GM12865 (cell line): ENCODE measurements around the gene TRAPPC12.

Experiments used
- DNase-seq: peaks from one replicate; pipeline ENCODE4 v3.0.0; 2010; ENCODE audit warnings: low read depth
- H3K4me3 ChIP-seq: 2 replicates; pipeline ENCODE4 v1.5.1; 2011; ENCODE audit warnings: mild to moderate bottlenecking, low read depth, low read length, control low read depth
- CTCF ChIP-seq: IDR thresholded peaks from 2 replicates; pipeline ENCODE4 v1.5.1; 2011; ENCODE audit warnings: low read length, control low read depth, low read depth, inconsistent platforms; ENCODE audit not compliant: insufficient read depth; ENCODE audit errors: missing control alignments

Gene TRAPPC12

GRCh38 chr2:3468296-3468988, 88.9 kb downstream of the TRAPPC12 start:
- no peak for DNase-seq
- no peak overlapping the region for H3K4me3 ChIP-seq
- TF ChIP-seq CTCF = no peak

DNA sequence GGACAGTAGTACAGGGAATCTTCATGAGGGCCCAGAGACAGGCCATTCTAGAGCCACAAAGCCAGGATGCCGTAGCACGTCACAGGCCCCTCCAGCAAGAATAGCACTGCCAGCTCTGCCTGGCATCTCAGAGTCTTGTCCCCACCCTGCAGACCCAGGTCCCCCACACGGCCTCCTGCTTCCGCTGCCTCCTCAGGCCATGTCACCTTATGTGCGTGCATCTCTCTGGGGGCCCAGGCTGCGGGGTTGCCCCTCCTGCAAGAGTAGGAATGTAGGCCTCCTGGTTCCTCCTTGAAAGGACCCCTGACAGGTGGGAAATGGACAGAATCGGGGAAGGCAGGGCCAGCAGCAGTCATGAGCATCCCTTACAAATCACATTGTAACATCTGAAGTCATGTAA, 90.0 kb downstream of the TRAPPC12 start:
- H3K4me3 ChIP-seq = no peak overlapping the region
- no peak for TF ChIP-seq CTCF
- DNase-seq = no peak

GRCh38 chr2:3470166-3470651, 90.7 kb downstream of the TRAPPC12 start:
- no peak overlapping the region for H3K4me3 ChIP-seq
- no peak for DNase-seq
- TF ChIP-seq CTCF = no peak

DNA sequence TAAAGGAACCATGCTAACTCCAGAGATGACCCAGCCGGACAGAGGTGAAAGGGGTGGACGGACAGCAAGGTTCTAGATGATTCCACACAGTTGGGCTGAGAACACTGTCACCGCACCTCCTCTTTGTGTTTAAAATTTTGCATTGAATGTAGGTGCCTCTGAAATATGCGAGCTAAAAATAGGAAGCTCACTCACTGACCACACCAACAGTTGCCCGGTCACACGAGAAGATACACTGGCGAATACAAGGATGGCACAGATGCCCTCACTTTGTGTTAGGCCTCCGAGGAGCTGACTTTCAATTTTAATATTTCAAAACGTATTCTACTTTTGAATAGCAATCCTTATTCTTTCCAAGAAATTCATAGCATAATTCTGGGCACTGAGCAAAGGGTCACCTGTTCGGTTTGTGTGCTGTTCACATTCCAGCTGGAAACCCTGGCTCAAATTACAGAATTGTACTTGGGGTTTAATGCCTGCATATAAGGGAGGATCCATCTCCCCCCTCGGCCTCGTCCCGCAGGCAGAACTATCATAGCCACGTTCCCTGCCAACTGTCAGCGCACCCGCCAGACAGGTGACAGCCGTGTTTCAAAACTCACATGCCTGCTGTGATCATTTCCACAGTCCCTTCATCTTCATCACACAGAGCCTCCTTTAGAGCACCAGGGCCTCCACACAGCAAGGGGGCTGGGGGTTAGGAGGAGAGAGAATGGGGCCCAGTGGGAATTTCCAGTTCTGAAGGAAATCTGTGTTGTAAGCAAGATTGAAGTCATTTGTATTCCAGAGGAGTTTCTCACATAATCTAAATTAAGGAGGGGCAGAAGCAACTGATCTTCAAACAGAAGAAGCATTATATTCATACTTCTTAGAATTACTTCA, 91.6 kb downstream of the TRAPPC12 start:
- DNase-seq = no peak
- H3K4me3 ChIP-seq = no peak overlapping the region
- TF ChIP-seq CTCF = no peak

DNA sequence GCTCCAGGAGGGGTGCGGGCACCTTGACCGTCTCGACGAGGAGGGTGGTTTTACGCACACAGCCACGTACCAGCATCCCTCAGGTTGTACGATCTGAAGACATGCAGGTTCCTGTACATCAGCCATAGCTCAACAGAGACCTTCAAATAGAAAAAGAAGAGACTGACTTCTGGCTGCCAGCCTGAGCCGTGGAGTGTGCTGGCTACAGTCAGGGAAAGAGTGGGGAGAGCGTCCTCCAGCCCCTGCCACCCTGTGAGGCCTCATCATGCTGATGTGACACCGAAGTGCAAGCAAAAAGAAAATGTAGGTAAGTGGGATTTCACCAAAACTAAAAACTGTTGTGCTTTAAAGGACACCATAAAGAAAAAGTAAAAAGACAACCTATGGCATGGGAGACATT, 92.8 kb downstream of the TRAPPC12 start:
- no peak overlapping the region for H3K4me3 ChIP-seq
- no peak for TF ChIP-seq CTCF
- DNase-seq = no peak

- no peak for TF ChIP-seq CTCF
- no peak overlapping the region for H3K4me3 ChIP-seq
- DNase-seq = no peak
These were observed 93.5 kb downstream of the TRAPPC12 start for GRCh38 chr2:3472966-3473365.

DNA sequence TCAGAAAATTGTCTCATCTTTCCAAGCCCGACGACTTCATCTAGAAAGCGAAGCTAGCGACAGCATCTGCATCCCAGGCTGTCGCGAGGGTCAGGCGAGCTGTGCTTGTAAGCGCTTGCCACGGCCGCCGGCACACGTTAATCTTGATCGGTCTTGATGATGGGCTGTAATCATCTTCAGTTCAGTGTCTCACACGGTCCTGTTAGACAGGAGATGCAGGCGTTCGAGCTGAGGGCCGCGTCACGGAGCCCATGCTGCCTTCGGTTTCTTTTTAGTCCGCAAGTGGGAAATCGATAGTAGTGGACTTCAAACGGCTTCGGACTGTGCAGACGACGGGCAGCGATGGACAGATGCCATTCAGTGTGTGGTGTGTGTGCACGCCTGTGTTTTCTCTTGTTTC, 96.3 kb downstream of the TRAPPC12 start:
- no peak overlapping the region for H3K4me3 ChIP-seq
- no peak for DNase-seq
- TF ChIP-seq CTCF = no peak
